Colonic mucosa (tissue), 4 donors: ENCODE data around the gene MUC5AC. TPM values are rescaled to one million over a fixed set of nuclear protein-coding genes. Genes with fewer than 3 reads are reported as not detected.

Experiments used
- DNase-seq: peaks from one replicate; pipeline ENCODE4 v3.0.0-alpha.2; 2020
- H3K27ac ChIP-seq: fragments of 200-600 bp; one replicate; pipeline ENCODE4 v1.8.0; 2021
- H3K27me3 ChIP-seq: fragments of 200-600 bp; one replicate; pipeline ENCODE4 v1.8.0; 2021
- H3K36me3 ChIP-seq: fragments of 200-600 bp; one replicate; pipeline ENCODE4 v1.8.0; 2021
- H3K4me1 ChIP-seq: fragments of 200-600 bp; one replicate; pipeline ENCODE4 v1.8.0; 2021; ENCODE audit warnings: mild to moderate bottlenecking
- H3K4me3 ChIP-seq: fragments of 200-600 bp; one replicate; pipeline ENCODE4 v1.8.0; 2021
- H3K9ac ChIP-seq, 2 donors: one replicate each; pipeline ENCODE4 v1.7.0; 2013; ENCODE audit warnings: control low read depth in 2 of 2, low read depth in 2 of 2, low read length in 2 of 2
- H3K9me3 ChIP-seq: fragments of 200-600 bp; one replicate; pipeline ENCODE4 v1.8.0; 2021
- CTCF ChIP-seq: fragments of 200-600 bp; IDR thresholded peaks from one replicate; pipeline ENCODE4 v1.8.0; 2022; ENCODE audit warnings: antibody characterized with exemption, mild to moderate bottlenecking
- intact Hi-C: fragments of 100-400 bp; cut with DNase I; formaldehyde crosslinking; loops from one replicate; pipeline ENCODE4 v1.14.1; 2022
- total RNA-seq, 2 donors: library from RNA; stranded (reverse); fragmentation: NEBNext Ultra II Directional in 1 of 2; extraction: Animal tissue kit (Norgen Biotek cat#: 25700) in 1 of 2; gene quantifications; one replicate each; pipeline ENCODE4 v1.2.1, GENCODE V29; 2021
- donor health status: healthy.
- donor health status: DM: no; HTN: no; CAD: no.
- donor health status: DM: no; HTN: no; CAD: no.

The MUC5AC gene
- total RNA-seq: under 1 TPM; 0.03 to 0.20 TPM

- Histone ChIP-seq H3K27ac (no peak within 1 kb of the TSS), H3K36me3 (no peaks in the 10 kb centered on the region), H3K9ac (no peak within 1 kb of the TSS), H3K27me3 (no peaks in the 10 kb centered on the region), H3K4me1 (no peaks in the 10 kb centered on the region), H3K4me3 (no peak within 1 kb of the TSS), H3K9me3 (no peaks in the 10 kb centered on the region)
- peak; percentile 15 for DNase-seq
- intact Hi-C loops: no loop called here
- TF ChIP-seq CTCF: no peak
Observed at GRCh38 chr11:1157645-1158591, at the start of gene MUC5AC. TSS of gene MUC5AC (plus strand) at chr11:1157953. CDS start at chr11:1158000, 47 bp downstream.

- Histone ChIP-seq H3K4me3 (no peak overlapping the region), H3K27me3 (no peaks in the 10 kb centered on the region), H3K36me3 (no peaks in the 10 kb centered on the region), H3K9ac (no peak overlapping the region), H3K4me1 (no peaks in the 10 kb centered on the region), H3K9me3 (no peaks in the 10 kb centered on the region), H3K27ac (no peak overlapping the region)
- DNase-seq: no peak
- intact Hi-C loops: no loop called here
- TF ChIP-seq CTCF: no peak
Observed at GRCh38 chr11:1108246-1108900, 49.4 kb upstream of the MUC5AC start.

- no peak for DNase-seq
- intact Hi-C loops: no loop called here
- no peak for TF ChIP-seq CTCF
Observed at GRCh38 chr11:1109101-1109917, 48.4 kb upstream of the MUC5AC start.

GRCh38 chr11:1109918-1110705, 47.6 kb upstream of the MUC5AC start:
- no peak for TF ChIP-seq CTCF
- intact Hi-C loops: no loop called here
- no peak for DNase-seq

More at GRCh38 chr11:1109101-1109917, 48.4 kb upstream of the MUC5AC start:
- H3K36me3 ChIP-seq: no peaks in the 10 kb centered on the region
- no peak overlapping the region for H3K27ac ChIP-seq
- H3K27me3 ChIP-seq: no peaks in the 10 kb centered on the region
- no peak overlapping the region for H3K4me3 ChIP-seq
- no peak overlapping the region for H3K9ac ChIP-seq
- H3K9me3 ChIP-seq: no peaks in the 10 kb centered on the region
- H3K4me1 ChIP-seq: no peaks in the 10 kb centered on the region

More at GRCh38 chr11:1109918-1110705, 47.6 kb upstream of the MUC5AC start:
- Histone ChIP-seq H3K4me3 (no peak overlapping the region), H3K9ac (no peak overlapping the region), H3K27ac (no peak overlapping the region), H3K9me3 (no peaks in the 10 kb centered on the region), H3K4me1 (no peaks in the 10 kb centered on the region), H3K27me3 (no peaks in the 10 kb centered on the region), H3K36me3 (no peaks in the 10 kb centered on the region)
